Stimulated activated CD4-positive, alpha-beta T cell treated with anti-CD3 and anti-CD28 coated beads, Interleukin-1b, Interleukin-23, amount 100 ng/mL, for 4 hours (primary cell): Measurements from ENCODE around the gene ZNF385B.

ENCODE experiments used
- DNase-seq, 2 donors: peaks; one replicate each; pipeline ENCODE4 v3.0.0-alpha.2; 2020; ENCODE audit warnings: low read depth in 2 of 2

Gene ZNF385B

DNA sequence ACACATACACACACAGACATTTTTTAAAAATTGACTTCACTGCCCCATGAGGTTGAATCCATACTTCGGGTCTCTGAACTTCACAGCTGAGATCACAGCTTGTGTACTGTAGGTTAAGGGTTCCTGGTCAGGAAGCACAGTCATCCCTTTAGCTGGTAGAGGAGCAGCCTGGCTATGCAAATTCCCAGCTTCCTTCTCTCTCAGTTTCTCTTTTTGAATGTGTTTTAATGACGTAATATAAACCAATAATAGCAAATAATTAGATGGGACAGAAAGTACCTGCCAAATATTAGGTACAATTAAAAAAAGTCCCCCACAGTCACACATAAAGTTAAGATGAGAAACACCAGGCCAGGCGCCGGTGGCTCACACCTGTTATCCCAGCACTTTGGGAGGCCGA is 178.7 kb downstream of the ZNF385B start:
- no peak for DNase-seq

DNA sequence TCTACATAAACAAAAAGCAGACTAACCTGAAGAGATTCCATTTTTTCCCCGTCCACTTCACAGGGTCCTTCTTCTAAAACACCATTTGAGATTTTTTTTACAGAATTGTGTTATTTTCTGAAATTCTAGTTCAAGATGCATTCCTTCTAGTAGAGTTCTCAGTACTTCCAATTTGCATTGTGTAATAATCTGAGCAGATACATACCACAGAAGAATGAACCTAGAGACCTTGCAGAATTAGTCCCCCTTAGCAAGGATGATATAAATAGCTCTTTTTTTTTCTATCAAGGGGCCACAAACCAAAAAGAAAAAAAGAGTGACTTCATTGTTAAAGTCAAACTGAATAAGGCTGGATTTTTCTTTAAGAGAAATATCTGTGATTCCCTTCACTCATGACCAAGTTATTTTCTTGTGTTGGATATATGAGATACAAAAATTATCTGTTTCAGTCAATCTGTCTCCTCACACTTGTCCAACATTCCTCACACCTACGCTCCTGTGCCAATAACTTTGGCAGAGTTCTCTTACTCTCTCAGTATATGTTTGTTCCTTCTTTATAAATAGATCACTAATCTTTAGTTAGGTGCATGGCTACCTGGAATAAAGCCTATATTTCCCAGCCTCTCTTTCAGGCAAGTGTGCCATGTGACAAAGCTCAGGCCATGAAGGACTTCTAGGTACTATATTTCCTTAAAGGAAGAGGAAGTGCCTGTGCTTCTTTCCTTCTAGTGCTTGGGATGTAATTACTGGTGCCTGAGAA is 183.5 kb downstream of the ZNF385B start:
- no peak for DNase-seq

DNA sequence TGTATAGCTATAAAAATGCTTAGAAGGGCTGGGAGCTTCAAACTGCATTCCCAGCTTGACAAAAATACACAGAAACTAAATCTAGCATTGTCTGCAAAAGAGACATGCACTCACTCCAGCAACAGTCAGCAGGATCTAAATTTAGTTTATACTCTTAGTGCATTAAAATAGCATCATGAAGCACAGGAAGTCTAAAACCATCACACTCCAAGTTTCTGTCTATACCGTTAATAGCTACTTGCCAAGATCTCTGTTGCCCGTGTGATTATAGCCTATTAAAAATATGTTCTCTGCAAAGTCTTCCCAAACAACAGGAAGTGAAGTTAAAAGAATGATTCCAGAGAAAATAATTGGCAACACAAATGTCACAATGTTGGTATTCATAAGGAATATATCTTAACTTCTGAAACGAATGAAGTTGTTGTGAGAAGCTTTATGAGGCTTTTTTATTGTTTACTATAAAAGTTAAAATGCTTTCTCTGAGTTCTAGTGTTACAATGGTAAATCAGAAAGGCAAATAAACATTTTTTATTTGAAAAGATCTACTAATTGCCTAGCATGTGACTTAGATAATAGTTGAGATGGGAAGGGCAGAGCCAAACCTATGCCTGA is 184.2 kb downstream of the ZNF385B start:
- DNase-seq = no peak

DNA sequence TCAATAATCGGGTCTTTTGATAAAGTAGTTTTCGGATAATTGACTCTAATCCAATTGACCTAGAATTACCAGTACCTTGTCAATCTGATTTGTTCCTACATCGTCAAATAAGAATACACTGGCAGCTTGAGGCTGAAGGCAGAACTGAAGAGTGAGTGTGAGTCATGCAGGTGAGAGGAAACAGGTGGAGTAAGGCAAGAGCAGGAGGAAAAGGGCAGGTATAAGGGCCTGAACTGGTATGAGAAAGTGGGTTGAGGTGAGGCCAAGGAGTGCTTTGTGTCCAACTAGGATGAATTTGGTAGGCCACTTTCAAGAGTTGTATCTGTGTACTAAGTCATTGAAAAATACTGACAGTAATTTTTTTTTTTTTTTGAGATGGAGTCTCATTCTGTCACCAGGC is 186.0 kb downstream of the ZNF385B start:
- DNase-seq = no peak

DNA sequence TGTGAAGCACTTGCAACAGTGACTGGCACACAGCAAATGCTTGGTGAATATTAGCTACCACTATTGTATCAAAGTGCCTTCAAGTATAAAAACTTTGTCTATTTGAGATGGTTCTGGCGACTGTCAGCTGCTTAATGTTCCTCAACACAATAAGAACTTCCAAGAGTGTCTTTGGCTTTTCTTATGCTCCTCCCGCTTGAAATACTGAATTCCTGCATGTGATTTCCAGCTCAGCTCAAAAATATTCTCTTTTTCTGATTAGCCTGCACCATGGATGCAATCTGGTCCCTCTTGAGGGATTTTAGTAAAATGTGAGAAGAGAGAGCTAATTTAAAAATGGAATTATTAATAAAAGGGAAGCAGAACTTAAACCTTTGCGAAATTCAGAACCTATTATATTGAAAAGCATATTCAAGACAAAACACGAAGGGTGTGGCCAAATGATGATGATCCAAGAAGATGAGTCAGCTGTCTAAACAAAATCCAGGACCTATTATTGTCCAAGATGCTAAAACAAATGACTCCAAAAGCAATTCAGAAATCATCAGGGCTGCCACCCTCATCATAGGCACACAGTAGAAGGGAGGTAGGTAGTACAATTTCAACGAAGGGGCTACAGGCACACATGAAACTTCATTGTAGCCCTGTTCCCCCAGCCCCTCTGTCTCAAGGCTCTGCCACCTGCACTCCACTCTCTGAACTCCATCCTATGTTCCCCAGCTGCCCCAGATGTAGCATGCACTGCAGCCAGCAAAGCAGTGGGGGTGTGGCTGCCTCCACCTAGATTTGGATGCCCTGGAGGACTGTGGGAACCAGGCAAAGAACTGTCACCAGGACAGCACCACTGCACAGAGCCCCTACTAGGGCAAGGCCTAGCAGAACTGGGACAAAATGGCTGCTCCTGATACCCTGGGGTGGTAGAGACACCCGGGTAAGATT is 190.1 kb downstream of the ZNF385B start:
- DNase-seq = no peak

DNA sequence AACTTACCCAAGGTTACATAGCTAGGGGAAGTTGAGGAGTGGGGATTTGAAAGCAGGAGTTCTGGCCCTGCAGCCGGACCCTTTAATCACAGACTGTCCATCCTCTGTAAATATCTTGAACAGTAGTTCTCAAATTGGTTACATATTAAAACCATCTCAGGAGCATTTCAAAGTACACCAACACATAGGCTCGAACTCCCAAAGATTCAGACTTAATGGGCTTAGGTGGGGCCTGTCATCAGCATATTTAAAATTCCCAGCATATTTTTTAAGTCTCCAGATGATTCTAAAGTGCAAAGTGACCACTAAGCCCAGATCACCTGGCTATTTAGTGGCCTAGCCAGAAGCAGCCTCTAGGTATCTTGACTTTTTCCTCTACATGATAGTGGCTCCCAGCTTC is 192.2 kb downstream of the ZNF385B start:
- no peak for DNase-seq

DNA sequence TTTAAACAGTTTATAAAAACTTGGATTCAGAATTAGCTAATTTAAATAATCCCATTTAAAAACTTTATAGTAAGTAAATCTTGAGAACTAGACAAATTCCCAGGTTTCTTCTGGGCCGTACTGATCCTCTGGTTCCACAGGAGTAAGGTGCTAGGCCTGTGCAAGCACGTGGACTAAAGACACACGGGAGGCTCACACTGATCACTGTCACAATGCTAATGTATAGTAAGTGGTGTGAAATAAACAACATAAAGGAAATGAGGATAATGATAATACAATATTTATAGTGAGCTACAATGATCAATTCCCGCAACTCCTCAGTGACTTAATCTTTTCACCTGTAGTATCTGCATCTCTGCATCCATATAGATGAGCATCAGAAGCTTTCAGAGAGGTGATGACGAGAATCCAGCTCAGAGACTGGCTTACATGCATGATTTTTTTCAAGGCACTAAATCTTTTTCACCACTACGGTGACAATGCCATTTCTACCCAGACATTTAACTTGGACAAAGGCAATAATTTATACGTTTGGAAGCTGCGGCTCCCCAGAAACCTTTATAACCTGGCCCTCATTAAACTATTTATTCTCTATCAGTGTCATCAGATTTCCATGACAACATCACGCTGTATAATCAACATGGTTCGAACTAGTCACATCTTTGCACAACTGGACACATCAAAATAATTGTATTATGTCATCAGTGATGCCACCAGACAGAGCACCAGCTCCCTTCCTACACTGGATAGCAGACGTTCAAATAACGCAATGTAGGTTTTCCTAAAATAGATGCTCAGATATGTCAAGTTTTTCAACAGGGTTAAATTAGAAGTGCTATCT is 196.2 kb downstream of the ZNF385B start:
- no peak for DNase-seq

DNA sequence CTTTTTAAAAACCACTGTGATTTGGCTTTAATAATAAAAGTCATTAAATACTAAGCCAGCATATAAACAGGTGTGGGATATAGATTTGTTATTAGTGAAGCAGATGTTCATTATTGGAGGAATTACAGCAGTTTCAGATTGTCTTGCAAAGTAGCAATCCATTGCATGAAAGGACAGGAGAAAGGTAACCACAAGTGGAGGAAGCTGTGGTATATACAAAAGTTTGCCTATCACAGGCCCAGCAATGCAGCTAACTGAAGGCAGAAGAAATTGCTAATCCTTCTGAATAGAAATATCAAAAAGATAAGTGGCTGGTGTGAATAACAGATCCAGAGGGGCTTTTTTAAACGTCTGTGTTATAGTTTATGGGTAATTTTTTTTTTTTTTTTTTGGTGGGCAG is 199.4 kb downstream of the ZNF385B start:
- no peak for DNase-seq

DNA sequence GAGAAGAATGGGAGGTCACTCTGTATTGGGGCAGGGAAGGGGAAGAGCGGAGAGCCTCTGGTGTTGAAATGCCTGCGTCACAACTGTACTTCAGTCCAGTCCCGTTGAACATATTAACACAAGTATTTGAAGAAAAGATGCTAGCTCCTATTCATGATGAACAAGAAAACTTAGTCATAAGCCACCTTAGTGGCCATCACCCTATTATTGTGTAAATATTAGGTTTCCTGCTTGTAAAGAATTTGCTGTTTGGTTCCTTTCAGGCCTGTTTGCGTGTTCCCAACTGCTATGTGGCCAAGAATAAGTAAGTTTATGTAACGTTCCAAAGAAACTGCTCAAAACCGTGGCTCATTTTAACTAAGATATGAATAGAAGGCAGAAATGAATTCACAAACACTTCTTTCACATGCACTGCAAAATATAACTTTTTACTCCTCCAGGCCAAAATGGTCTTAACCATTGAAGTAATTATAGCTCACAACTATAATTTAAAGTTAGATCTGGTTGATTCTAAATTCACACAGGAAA is 204.3 kb downstream of the ZNF385B start:
- no peak for DNase-seq

DNA sequence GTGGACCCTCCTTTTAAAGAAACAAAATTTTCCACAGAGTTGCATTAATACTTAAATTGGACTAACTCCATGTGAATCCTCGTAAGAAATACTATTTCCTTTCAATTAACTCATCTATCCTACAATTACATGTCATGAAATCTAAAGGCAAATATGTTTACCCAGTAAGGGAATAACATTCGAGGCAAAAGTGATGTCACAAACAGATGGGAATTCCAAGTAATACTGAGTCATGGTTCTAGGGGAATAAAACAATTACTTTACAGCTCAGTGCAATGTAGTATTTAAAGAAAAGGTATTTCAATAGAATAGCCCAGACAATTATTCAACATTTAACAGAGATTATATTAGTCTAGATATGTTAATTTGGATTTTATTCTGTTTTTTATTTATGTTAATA is 205.8 kb downstream of the ZNF385B start:
- DNase-seq = no peak

DNA sequence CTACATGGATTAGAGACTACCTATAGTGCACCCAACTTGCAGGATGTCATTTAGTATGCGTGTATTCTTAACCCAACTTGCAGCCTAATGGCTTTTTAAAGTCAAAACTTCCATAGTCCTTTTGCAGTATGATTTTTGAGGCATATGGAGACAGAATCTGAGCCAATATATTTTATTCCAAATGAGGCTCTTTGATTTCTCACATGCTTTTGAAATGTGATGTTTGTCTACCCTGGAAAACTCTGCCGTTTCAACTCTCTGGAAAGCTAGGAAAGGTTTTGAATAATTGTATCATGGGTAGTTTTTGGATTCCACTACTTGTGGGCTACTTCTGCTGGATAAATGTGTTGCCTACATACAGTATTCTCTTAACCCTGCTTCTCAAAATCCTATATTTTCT is 206.6 kb downstream of the ZNF385B start:
- DNase-seq = no peak

DNA sequence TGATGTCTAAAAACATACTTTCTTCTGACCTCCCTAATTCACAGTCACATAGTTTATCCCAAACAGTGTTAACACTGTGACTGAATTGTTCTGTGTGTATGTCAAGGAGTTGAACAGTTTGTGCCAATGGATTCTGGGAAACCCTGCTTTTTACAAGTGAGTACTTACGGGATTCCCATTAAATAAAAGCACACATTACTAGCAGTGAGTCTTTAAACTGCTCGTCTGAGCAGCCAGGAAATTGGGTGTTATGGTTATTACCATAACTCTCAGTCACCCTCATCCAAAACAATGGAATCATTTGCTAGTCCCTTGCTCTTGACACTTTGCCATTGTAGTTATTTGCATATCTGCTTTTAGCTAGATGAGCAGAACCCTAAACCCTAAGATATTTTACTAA is 209.1 kb downstream of the ZNF385B start:
- no peak for DNase-seq

DNA sequence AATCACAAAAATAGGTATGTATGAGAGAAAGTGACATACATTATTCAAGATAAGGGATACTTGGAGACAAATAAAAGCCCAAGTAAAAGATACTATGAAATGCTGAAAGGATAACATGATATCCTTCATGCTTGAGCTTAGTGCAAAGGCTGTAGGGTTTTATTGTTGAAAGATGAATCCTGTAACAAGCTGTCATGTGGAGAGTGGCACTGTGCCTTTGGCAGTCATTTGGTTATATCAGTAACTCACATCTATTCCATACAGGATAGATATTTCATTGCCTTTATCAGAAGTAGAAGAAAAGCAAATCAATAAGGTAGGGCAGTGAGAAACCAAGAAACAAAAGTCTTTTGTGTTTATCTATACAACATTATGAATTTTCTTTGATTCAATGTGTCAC is 211.0 kb downstream of the ZNF385B start:
- DNase-seq = no peak

DNA sequence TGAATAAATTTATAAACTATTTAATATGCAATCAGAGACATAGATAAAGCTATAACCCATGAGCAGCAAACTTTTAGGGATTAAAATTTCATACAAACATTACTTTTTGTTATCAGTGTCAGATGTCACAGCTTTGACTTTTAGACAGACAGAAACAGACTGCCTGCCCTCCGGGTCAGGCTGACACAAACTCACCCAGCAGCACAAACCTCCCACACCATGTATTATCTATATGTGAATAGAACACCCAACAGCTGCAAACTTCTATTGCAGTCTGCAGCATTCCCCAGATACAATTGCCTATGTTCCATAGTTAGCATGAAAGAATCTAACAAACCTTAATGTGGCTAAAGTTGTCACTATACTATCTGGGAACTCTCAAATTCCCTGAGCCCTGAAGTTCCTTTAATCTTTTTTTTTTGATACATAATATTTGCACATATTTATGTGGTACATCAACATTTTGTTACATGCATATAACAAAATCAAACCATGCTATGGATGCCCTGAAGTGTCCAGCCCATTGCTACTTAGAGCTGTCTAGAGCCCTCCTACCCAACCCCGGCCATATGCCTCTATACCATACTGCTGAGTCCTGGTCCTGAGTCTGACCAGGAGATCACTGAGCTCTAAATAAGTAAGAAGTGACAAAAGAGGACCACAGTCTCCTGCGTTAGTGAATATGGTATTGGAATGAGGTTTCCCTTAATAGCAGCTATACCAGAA is 214.4 kb downstream of the ZNF385B start:
- DNase-seq = no peak

DNA sequence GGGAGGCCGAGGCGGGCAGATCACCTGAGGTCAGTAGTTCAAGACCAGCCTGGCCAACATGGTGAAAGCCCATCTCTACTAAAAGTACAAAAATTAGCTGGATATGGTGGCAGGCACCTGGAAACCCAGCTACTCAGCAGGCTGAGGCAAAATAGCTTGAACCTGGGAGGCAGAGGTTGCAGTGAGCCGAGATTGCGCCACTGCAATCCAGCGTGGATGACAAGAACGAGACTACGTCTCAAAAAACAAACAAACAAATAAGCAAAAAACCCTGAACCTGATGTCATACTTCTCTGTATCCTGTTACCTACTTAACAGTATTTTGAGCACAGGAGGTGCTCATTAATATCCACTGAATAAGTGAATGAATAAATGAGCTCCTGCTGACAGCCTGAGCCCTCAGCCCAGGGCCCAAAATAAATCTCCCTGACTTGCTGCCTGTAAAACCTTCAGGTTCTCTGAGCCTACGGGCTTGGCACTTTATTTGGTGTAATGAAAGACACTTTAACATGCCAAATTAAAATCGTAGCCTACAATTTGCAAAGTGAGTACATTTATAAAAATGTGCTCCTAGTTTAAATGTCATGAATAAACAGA is 215.1 kb downstream of the ZNF385B start:
- no peak for DNase-seq

DNA sequence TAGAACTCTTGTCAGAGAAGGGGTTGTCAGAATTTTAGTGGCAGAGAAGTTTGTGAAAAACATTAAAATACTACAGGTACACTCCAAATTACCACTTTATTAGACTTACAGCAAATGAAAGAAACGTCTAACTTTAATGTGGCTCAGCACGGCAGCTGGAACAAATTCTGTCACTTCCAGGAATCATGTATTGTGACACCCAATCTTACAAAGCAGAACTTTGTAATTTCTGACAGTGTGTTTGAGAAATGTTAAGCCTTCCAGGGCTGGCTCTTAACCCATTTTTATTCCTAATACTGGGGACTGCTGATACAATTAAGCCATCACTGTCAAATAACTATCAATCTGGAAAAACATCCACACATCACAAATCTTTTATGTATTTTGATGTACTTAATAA is 216.4 kb downstream of the ZNF385B start:
- no peak for DNase-seq

DNA sequence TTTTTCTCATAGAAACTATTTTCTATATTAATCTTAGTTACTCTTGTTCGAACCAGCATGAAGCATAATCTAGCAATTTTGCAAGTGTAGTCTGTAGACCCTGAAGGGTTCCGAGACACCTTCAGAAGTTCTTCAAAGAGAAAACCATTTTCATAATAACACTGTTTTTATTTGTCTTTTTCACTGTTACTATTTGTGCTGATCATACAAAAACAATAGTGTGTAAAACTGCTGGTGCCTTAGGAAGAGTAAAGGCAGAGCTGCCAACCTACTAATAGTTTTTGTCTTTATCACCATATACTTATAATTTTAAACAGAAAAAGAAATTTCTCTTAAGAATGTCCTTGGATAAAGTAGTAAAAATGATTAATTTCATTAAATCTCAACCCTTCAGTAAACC is 218.9 kb downstream of the ZNF385B start:
- DNase-seq = no peak

DNA sequence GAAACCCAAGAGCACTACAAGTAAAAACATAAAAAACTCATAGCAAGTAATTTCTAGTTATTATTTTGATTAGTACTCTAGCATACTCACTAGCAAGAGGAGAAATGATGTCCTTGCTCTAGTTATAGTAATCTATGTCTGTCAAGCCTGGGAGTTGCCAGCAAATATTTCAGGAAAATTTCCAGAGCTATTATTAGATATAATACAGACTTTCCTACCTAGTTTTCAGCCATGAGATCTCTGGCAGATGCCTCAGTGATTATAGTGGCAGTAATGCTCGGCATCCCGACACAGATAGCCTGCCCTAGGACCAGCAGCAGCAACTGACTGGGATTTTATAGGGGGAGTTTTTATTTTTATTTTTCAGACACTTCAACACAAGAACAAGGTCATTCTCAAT is 224.4 kb downstream of the ZNF385B start:
- DNase-seq = no peak

DNA sequence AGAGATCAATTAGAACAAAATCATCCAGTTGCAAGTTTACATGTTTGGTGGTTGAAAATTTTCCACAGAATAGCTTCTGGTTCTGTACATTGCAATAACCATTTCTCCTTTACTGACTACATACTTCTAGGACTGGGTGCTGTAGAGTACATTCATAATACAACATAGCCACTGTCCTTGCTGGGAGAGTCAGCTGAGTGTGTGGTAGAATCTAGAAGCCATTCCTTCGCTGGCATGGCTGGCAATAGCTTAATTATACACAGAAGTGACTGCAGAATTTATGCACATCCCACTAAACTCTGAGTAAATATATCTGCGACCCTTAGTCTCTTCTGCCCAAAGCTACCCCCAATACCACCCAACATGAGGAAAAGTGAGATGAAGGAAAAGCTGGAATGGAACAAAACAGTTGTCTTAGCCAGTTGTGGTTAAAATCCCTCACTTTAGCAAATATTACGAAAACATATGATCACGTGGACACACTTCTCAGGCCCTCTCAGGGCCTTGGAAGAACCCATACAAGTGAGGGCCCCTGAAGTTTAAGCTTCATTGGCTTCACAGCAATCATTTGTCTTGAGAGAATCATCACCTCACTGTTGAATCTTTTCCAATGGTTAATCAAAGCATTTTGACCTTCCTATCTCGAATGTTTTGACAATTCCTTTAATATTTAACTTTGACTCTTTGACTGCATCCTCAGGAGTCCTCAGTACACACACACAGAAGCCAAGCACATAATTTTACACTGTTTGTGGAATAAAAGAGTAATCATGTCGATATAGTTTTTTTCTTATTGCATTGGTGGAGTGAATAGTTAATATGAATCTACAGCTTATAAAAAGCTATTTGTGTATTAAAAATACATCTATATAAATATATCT is 225.1 kb downstream of the ZNF385B start:
- DNase-seq = no peak
